BLaER1 (cell line): ENCODE data around the gene CACNA1C.
"Not testable (repeated sequence)": the region's sequence is repeated elsewhere in the genome, so short reads cannot be mapped to it uniquely, and the experiment has no call there.

Experiments
- H3K27ac ChIP-seq: shearing (Covaris generic); formaldehyde crosslinking; 2 replicates; pipeline ENCODE4 v1.8.1; 2022
- H3K27me3 ChIP-seq: shearing (Covaris generic); formaldehyde crosslinking; 2 replicates; pipeline ENCODE4 v1.8.1; 2022
- H3K36me3 ChIP-seq: shearing (Covaris generic); formaldehyde crosslinking; 2 replicates; pipeline ENCODE4 v1.8.1; 2022
- H3K4me1 ChIP-seq: shearing (Covaris generic); formaldehyde crosslinking; 2 replicates; pipeline ENCODE4 v1.8.1; 2022
- H3K4me2 ChIP-seq: shearing (Covaris generic); formaldehyde crosslinking; 2 replicates; pipeline ENCODE4 v1.8.1; 2022
- H3K4me3 ChIP-seq: shearing (Covaris generic); formaldehyde crosslinking; 2 replicates; pipeline ENCODE4 v1.8.1; 2022
- H3K9ac ChIP-seq: shearing (Covaris generic); formaldehyde crosslinking; 2 replicates; pipeline ENCODE4 v1.8.1; 2022
- H3K9me3 ChIP-seq: shearing (Covaris generic); formaldehyde crosslinking; 2 replicates; pipeline ENCODE4 v1.8.1; 2022
- H4K20me1 ChIP-seq: shearing (Covaris generic); formaldehyde crosslinking; 2 replicates; pipeline ENCODE4 v1.8.1; 2022
- Cebpa-rat ChIP-seq: shearing (Covaris generic); IDR thresholded peaks from 2 replicates; pipeline ENCODE4 v1.8.1; 2022

CACNA1C gene

DNA sequence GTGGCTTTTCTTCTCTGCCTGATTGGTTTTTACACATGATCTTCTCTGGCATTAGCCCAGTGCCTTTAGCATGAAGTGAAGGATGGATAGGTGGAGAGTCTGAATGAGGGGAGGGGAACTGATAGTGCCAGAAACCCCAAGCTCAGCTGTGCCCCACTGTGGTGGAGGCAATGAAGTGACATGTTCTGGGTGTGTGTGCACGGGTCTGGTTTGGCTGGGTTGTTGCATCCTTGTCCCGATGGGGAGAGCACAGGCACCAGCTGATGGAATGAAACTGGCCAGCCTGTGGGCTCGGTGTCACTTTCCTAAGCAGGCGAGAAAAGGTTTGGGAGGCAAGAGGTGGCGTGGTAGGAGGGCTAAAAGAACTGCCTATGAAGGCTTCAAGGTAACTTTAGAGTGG lies 65.3 kb downstream of the CACNA1C start:
- no peaks in the 10 kb centered on the region for H3K27me3 ChIP-seq
- no peaks in the 10 kb centered on the region for H4K20me1 ChIP-seq
- no peak overlapping the region for H3K4me3 ChIP-seq
- no peak overlapping the region for H3K9ac ChIP-seq
- no peak overlapping the region for H3K27ac ChIP-seq
- no peak overlapping the region for H3K4me2 ChIP-seq
- TF ChIP-seq Cebpa-rat, result no peak
- H3K4me1 ChIP-seq, result no peaks in the 10 kb centered on the region
- H3K36me3 ChIP-seq, result no peaks in the 10 kb centered on the region
- H3K9me3 ChIP-seq, result no peaks in the 10 kb centered on the region

DNA sequence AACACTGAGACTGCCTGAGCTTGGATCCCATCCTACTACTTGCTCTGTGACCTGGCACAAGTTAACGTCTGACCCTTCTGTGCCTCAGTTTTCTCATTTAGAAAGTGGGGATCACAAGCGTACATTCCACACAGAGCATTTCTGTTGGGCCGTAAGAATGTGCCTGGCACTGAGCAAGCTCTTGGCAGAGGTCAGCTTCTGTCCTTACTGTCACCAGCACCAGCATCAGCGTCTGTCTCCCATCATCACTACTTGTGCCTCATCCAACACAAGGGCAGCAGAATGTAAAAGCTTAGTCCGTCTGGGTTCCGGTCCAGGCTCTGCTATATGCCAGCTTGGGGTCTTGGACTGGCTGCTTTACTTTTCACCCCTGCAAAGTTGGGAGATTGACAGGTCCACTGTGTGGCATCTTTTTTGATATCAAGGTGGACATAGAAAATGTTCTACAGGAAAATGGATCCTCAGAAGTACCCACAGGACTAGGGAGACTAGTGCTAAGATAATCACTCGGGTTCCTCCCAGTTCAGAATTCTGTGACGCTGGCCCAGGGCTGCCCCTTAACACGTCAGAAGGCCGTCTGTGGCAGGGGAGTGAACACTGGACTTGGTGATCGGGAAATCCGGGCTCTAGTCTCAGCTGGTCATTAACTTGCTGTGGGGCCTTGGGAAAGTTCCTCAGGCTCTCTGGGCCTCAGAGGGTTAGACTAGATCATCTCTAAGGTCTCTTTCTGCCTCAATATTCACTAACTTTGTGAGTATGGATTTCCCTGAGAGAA lies 65.9 kb downstream of the CACNA1C start:
- no peaks in the 10 kb centered on the region for H4K20me1 ChIP-seq
- H3K36me3 ChIP-seq, result no peaks in the 10 kb centered on the region
- no peaks in the 10 kb centered on the region for H3K27me3 ChIP-seq
- H3K4me2 ChIP-seq, result no peak overlapping the region
- H3K4me3 ChIP-seq, result no peak overlapping the region
- no peak overlapping the region for H3K27ac ChIP-seq
- H3K9ac ChIP-seq, result no peak overlapping the region
- H3K9me3 ChIP-seq, result no peaks in the 10 kb centered on the region
- H3K4me1 ChIP-seq, result no peaks in the 10 kb centered on the region
- TF ChIP-seq Cebpa-rat, result no peak

DNA sequence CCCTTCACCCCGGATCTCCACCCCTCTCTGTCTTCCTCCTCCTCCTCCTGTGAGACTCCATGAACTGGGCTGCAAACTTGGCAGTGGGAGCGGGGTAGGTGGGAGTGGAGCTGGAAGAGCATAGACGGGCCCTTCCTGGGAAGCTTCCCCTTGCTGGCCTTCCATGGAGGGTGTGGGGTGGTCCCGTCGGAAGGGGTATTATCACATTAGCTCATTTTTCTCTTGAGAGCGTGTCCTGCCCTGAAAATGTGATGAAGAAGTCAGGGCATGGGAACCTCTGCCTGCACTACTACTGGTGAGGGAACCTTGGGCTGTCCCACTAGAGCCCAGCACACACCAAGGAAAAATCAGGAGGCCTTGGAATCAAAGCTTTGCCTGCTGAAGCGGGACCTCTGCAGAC lies 66.5 kb downstream of the CACNA1C start:
- H3K4me2 ChIP-seq, result no peak overlapping the region
- TF ChIP-seq Cebpa-rat, result no peak
- no peak overlapping the region for H3K4me3 ChIP-seq
- no peaks in the 10 kb centered on the region for H3K9me3 ChIP-seq
- no peaks in the 10 kb centered on the region for H3K4me1 ChIP-seq
- H4K20me1 ChIP-seq, result no peaks in the 10 kb centered on the region
- H3K9ac ChIP-seq, result no peak overlapping the region
- no peaks in the 10 kb centered on the region for H3K27me3 ChIP-seq
- H3K36me3 ChIP-seq, result no peaks in the 10 kb centered on the region
- no peak overlapping the region for H3K27ac ChIP-seq

DNA sequence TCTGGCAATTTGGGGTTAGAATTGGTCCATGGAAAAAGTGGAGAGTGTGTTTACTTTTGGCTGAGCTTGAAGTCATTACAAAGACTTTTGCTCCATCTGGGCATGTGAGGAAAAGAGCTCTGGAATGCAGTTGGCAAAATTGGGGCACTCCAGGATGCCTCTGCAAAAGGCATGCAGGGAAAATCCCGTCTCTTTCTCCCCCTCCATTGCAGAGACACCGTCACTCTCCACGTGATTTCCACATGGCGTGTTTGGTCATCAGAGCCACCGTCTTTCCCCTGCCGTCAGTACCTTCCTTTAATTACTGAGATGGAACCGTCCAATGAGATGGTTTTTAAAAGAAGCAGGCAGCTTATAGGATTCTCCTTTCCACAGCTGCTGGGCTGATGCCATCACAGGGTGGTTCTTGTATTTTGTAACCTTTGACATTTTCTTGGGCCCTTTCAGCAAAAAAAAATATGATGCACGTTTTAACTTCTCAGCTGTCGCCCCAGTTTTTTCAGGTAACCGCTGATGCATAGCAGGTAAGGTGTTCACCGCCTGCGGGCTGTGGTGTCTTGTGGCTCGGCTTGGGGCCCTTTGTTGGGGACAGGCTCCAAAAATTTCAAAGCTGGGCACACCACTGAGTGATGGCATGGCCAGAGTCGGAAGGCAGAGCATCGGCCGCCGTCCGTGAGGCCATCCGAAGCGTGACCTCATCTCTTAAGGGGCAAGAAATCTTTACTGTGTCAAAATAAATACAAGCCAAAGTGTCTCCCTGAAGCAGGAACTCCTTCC lies 68.4 kb downstream of the CACNA1C start:
- H3K36me3 ChIP-seq, result no peaks in the 10 kb centered on the region
- no peak overlapping the region for H3K9ac ChIP-seq
- H3K4me2 ChIP-seq, result no peak overlapping the region
- H4K20me1 ChIP-seq, result no peaks in the 10 kb centered on the region
- H3K27ac ChIP-seq, result no peak overlapping the region
- no peak for TF ChIP-seq Cebpa-rat
- no peak overlapping the region for H3K4me3 ChIP-seq
- no peaks in the 10 kb centered on the region for H3K27me3 ChIP-seq
- no peaks in the 10 kb centered on the region for H3K4me1 ChIP-seq
- H3K9me3 ChIP-seq, result no peaks in the 10 kb centered on the region

DNA sequence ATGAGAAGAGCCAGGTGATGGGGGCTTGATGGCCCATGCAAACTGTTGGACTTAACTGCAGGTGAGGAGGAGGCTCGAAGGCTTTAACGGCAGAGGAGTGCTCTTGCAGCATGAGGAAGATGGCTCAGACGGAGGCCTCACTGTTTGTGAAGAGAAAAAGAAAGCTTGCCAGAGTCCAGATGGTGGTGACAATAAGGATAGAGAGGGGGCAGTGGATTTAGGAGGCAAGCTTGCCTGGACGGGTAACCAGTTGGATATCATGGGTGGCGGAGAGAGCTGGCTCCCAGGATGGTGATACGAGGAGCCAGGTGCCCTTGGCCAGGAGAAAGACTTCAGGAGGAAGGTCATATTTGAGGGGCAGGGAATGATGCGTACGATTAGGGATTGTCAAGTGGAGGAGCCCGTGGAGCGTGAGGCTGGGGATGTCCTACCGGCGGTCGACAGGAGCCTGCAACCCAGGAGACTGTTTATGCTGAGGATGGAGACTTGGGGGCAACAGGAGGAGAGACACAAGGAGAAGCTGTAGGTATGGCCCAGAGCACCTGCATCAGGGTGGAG lies 71.8 kb downstream of the CACNA1C start:
- no peak overlapping the region for H3K4me2 ChIP-seq
- no peaks in the 10 kb centered on the region for H3K9me3 ChIP-seq
- H3K27ac ChIP-seq, result no peak overlapping the region
- no peak overlapping the region for H3K4me3 ChIP-seq
- TF ChIP-seq Cebpa-rat, result no peak
- H3K9ac ChIP-seq, result no peak overlapping the region
- no peaks in the 10 kb centered on the region for H3K36me3 ChIP-seq
- no peaks in the 10 kb centered on the region for H3K27me3 ChIP-seq
- H4K20me1 ChIP-seq, result no peaks in the 10 kb centered on the region
- H3K4me1 ChIP-seq, result no peaks in the 10 kb centered on the region

DNA sequence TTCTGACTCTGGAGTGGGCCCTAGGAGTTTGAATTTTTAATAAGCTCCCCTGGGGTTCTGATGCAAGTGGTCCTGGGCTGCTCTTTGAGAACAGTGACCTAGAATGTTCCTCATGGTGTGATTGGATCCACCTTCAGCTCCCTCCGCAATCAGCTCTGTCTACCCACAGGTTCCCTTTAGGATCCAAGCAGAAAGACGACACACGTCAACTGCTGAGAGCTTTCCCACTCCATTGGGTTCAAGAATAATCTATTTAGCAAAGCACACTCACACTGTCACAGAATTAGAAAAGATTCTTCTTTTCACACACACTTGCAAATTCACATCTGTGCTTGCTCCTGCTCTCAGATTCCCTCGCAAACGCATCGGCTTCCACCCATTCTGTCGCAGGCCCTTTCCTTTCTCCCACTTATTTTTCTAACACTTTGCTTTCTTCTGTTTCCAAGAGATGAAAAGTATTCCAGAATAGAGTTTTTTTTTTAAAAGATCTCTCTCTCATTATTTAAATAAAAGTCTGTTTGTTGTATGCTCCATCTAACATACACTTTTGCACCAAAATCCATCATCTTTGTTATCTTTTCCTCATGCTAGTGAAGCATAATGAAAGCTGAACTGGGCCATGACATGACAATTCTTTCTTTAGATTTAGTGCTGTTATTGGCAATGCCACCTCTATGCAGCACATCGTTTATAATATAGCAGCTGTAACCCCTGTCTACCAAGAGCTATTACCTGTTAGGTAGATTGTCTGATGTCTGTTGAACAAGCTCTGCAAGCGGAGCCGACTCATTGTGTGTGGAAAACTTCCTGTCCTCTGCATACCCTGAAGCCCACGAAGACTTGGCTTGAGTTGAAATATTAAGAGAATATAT lies 73.1 kb downstream of the CACNA1C start:
- no peak overlapping the region for H3K27ac ChIP-seq
- H4K20me1 ChIP-seq, result no peaks in the 10 kb centered on the region
- H3K4me2 ChIP-seq, result no peak overlapping the region
- TF ChIP-seq Cebpa-rat, result no peak
- H3K4me1 ChIP-seq, result no peaks in the 10 kb centered on the region
- no peaks in the 10 kb centered on the region for H3K36me3 ChIP-seq
- no peak overlapping the region for H3K9ac ChIP-seq
- no peaks in the 10 kb centered on the region for H3K9me3 ChIP-seq
- H3K4me3 ChIP-seq, result no peak overlapping the region
- no peaks in the 10 kb centered on the region for H3K27me3 ChIP-seq

DNA sequence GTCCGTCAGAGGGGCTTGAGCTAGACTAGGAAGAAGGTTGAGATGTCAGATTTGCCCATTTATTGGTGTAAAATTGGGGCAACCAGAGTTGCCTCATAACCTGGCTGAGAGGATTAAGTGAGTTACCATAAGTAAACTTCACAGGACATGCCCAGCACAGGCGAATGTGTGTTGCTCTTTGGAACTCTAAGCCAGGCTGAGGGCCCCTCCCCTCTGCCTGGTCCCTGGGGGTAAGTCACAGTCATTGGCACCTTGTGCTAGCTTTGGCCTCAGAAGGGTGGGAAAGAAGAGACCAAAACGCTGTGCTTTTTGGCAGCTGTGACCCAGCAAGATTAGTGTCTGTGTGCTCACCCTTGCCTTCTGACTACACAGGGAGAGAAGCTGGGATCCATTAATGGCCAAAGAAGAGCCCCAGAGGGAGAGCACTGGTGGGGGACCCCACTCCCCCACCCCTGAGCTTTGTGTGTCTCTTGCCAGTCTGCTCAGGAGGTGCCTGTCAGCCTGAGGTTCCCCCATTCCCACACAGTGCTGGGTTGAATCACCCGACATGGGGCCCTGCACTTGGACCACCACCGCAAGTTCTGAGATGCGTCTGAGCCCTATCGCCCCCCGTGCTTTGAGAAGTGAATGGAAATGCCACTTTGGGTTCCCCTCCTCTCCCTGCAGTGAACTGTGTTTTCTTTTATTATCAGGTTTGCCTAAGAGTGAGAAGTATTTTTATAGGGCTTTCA lies 74.1 kb downstream of the CACNA1C start:
- TF ChIP-seq Cebpa-rat, result no peak
- Histone ChIP-seq H3K4me1 (no peaks in the 10 kb centered on the region), H3K27ac (no peak overlapping the region), H3K9ac (no peak overlapping the region), H3K36me3 (no peaks in the 10 kb centered on the region), H3K9me3 (no peaks in the 10 kb centered on the region), H3K27me3 (no peaks in the 10 kb centered on the region), H3K4me2 (no peak overlapping the region), H3K4me3 (no peak overlapping the region), H4K20me1 (no peaks in the 10 kb centered on the region)

DNA sequence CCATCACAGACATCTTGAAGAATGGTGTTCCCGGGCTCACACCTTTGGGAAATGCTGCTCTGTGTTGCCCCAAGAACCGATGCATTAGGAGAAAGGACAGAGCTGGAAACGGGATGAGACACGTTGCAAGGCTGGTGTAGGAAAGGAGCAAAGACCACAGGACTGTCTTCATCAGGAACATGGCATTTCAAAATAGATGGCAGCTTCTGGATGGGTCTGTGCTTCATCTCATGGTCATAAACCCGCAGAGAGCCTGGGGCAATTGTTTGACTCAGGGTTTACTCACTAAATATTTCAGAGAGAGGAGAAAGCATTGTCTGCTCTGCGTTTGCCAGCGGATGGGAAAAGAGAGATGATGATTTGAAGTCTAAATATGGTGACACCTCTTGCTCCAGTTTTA lies 76.3 kb downstream of the CACNA1C start:
- Histone ChIP-seq H4K20me1 (no peaks in the 10 kb centered on the region), H3K9me3 (no peaks in the 10 kb centered on the region), H3K36me3 (no peaks in the 10 kb centered on the region), H3K4me2 (no peak overlapping the region), H3K9ac (no peak overlapping the region), H3K27me3 (no peaks in the 10 kb centered on the region), H3K4me1 (no peaks in the 10 kb centered on the region), H3K4me3 (no peak overlapping the region), H3K27ac (no peak overlapping the region)
- no peak for TF ChIP-seq Cebpa-rat

DNA sequence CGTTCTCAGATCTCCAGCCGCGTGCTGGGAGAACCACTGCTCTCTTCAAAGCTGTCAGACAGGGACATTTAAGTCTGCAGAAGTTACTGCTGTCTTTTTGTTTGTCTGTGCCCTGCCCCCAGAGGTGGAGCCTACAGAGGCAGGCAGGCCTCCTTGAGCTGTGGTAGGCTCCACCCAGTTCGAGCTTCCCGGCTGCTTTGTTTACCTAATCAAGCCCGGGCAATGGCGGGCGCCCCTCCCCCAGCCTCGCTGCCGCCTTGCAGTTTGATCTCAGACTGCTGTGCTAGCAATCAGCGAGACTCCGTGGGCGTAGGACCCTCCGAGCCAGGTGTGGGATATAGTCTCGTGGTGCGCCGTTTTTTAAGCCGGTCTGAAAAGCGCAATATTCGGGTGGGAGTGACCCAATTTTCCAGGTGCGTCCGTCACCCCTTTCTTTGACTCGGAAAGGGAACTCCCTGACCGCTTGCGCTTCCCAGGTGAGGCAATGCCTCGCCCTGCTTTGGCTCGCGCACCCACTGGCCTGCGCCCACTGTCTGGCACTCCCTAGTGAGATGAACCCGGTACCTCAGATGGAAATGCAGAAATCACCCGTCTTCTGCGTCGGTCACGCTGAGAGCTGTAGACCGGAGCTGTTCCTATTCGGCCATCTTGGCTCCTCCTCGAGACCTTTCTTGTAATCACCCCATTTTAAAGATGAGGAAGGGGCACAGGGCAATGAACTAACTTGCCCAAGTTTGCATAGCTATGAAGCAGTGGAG lies 83.1 kb downstream of the CACNA1C start:
- H3K9ac ChIP-seq, H3K27me3 ChIP-seq, H3K9me3 ChIP-seq, H4K20me1 ChIP-seq, H3K36me3 ChIP-seq, H3K4me1 ChIP-seq: not testable (repeated sequence)
- Histone ChIP-seq H3K27ac (peak overlapping the region; percentile 66), H3K4me3 (peak overlapping the region; percentile 56), H3K4me2 (peak overlapping the region; percentile 52)
